Skeletal muscle tissue (tissue), 4 donors: ENCODE data around the gene BPTF. TPM values are rescaled to one million over a fixed set of nuclear protein-coding genes. Genes with fewer than 3 reads are reported as not detected.
"Not testable (repeated sequence)": the region's sequence is repeated elsewhere in the genome, so short reads cannot be mapped to it uniquely, and the experiment has no call there.

ENCODE experiments used
- H3K27ac ChIP-seq: one replicate; pipeline ENCODE4 v1.7.0; 2013; ENCODE audit warnings: mild to moderate bottlenecking, low read depth, low read length, inconsistent platforms
- H3K27me3 ChIP-seq, 3 donors: one replicate each; pipeline ENCODE4 v1.7.0; 2013; ENCODE audit warnings: low read length in 3 of 3; ENCODE audit not compliant: control insufficient read depth in 3 of 3, insufficient read depth in 3 of 3
- H3K36me3 ChIP-seq, 3 donors: one replicate each; pipeline ENCODE4 v1.7.0; 2013; ENCODE audit warnings: low read length in 3 of 3; ENCODE audit not compliant: control insufficient read depth in 3 of 3, insufficient read depth in 3 of 3
- H3K4me1 ChIP-seq, 3 donors: one replicate each; pipeline ENCODE4 v1.7.0; 2013; ENCODE audit warnings: low read length in 3 of 3, mild to moderate bottlenecking in 3 of 3; ENCODE audit not compliant: control insufficient read depth in 3 of 3, insufficient read depth in 3 of 3
- H3K4me3 ChIP-seq, 3 donors: one replicate each; pipeline ENCODE4 v1.7.0; 2013; ENCODE audit warnings: low read length in 3 of 3
- H3K9ac ChIP-seq, 3 donors: one replicate each; pipeline ENCODE4 v1.7.0; 2013; ENCODE audit warnings: low read length in 3 of 3, mild to moderate bottlenecking in 3 of 3, moderate library complexity in 2 of 3, low read depth in 1 of 3
- H3K9me3 ChIP-seq, 3 donors: one replicate each; pipeline ENCODE4 v1.7.0; 2013; ENCODE audit warnings: low read length in 3 of 3; ENCODE audit not compliant: control insufficient read depth in 3 of 3
- total RNA-seq: library from RNA; depleted of rRNA; stranded (reverse); fragments of >200 nt; gene quantifications from one replicate; pipeline ENCODE4 v1.2.3, GENCODE V29; 2014
- donor health status: Osteomylitis.

BPTF gene
- total RNA-seq, 1 donor from 2014 or later, result 61.6 TPM

DNA sequence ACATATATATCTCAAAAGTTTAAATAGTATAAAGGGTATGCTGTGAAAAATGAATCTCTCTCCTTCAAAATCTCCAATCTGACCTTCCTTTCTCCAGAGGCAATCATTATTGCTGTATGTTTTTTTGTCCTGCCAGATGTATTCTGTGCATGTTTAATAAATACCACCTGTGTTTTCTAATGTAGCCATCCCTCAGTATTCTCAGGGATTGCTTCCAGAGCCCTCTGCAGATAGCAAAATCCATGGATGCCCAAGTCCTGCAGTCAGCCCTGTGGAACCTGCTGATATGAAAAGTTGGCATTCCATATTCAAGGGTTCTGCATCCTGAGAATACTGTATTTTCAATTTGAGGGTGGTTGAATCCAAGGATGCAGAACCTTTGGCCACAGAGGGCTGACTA, 42.9 kb downstream of the BPTF start:
- no peak overlapping the region for H3K27ac ChIP-seq
- H3K27me3 ChIP-seq, result no peaks in the 10 kb centered on the region
- H3K36me3 ChIP-seq, result peaks cover 0 to 9% (median 9%) of the 10 kb centered on the region in 3 donors
- H3K9ac ChIP-seq, result no peak overlapping the region
- H3K9me3 ChIP-seq, result no peaks in the 10 kb centered on the region
- no peak overlapping the region for H3K4me3 ChIP-seq
- H3K4me1 ChIP-seq, result no peaks in the 10 kb centered on the region

DNA sequence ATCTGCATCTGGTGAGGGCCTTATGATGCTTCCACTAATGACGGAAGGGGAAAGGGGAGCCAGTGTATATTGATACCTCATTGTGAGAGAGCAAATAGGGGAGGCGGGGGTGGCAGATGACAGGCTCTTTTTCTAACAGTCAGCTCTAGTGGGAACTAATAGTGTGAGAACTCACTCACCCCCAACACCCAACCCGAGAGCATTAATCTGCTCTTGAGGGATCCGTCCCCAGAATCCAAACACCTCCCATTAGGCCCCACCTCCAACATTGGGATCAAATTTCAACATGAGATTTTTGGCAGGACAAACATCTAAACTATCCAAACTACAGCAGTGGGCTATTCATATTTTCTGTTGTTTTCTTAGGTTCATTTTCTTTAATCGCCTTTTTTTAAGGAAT, 54.4 kb downstream of the BPTF start:
- Histone ChIP-seq H3K27ac (no peak overlapping the region), H3K4me3 (no peak overlapping the region), H3K4me1 (no peaks in the 10 kb centered on the region), H3K27me3 (no peaks in the 10 kb centered on the region), H3K36me3 (peaks cover 8 to 23% (median 11%) of the 10 kb centered on the region in 3 donors), H3K9me3 (no peaks in the 10 kb centered on the region), H3K9ac (no peak overlapping the region)

DNA sequence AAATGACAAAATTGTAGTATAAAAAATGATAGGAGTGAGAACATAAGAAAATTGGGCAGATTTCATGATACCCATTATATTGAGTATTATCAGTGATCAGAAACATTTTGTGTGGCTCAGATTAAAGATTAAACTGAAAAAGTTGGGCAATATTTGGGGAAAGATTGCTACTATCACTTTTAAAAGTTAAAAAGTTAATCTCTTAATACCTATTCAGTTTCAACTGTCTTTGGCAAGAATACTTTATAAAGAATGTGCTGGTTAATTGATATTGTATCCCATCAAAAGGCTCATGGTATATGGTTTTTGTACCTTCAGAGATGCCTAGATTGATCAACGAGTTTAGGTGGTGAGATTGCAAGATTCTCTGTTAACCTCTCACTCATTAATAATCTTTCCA, 55.8 kb downstream of the BPTF start:
- H3K27ac ChIP-seq, result no peak overlapping the region
- H3K9ac ChIP-seq, result no peak overlapping the region
- no peak overlapping the region for H3K4me3 ChIP-seq
- H3K36me3 ChIP-seq, result peaks cover 4 to 16% (median 8%) of the 10 kb centered on the region in 3 donors
- no peaks in the 10 kb centered on the region for H3K9me3 ChIP-seq
- H3K27me3 ChIP-seq, result no peaks in the 10 kb centered on the region
- no peaks in the 10 kb centered on the region for H3K4me1 ChIP-seq

DNA sequence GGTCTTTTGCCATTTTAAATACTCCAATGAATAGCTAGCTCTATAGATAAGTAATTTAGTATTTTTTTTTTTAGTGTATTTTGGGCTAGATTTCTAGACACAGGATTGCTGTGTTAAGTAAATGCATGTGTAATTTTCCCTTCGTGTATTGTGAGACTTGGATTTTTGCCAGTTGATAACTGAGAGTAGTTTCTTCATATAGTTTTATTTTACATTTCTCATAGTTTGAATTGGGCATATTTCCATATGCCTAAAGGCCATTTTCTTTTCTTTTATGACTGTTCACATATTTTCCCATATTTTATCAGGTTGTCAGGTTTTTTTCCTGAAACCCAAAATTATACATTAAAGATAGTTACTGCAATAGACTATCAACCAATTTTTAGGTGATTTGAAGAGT, 59.4 kb downstream of the BPTF start:
- H3K27me3 ChIP-seq, result no peaks in the 10 kb centered on the region
- H3K4me3 ChIP-seq, result no peak overlapping the region
- H3K9ac ChIP-seq, result no peak overlapping the region
- peaks cover 7 to 22% (median 16%) of the 10 kb centered on the region in 3 donors for H3K36me3 ChIP-seq
- H3K4me1 ChIP-seq, result no peaks in the 10 kb centered on the region
- H3K9me3 ChIP-seq, result no peaks in the 10 kb centered on the region
- H3K27ac ChIP-seq, result no peak overlapping the region

DNA sequence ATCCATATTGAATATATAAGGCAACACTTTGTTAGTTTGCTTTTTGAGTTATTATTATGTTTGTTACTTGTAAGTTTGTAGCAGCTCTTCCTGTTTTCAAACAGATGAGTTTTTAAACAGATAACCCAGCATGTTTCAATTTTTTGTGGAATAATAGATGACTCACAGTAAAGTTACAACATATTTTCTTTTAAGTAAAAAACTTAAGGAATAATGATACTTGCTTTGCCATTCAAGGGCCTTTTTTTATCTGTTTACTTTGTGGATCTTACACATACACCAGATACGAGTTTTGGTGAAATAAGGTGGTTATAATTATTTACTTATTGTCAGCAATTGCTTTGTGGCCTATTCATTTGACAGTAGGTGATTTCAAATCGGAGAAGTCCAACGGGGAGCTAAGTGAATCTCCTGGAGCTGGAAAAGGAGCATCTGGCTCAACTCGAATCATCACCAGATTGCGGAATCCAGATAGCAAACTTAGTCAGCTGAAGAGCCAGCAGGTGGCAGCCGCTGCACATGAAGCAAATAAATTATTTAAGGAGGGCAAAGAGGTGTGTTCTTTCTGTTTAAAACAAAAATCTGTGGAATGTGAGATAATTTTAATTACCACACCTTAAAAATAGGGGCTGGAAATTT, 66.3 kb downstream of the BPTF start:
- H3K4me1 ChIP-seq, result no peaks in the 10 kb centered on the region
- no peak overlapping the region for H3K27ac ChIP-seq
- no peaks in the 10 kb centered on the region for H3K27me3 ChIP-seq
- H3K9ac ChIP-seq, result no peak overlapping the region
- H3K9me3 ChIP-seq, result no peaks in the 10 kb centered on the region
- H3K36me3 ChIP-seq, result peaks cover 3 to 34% (median 32%) of the 10 kb centered on the region in 3 donors
- no peak overlapping the region for H3K4me3 ChIP-seq

DNA sequence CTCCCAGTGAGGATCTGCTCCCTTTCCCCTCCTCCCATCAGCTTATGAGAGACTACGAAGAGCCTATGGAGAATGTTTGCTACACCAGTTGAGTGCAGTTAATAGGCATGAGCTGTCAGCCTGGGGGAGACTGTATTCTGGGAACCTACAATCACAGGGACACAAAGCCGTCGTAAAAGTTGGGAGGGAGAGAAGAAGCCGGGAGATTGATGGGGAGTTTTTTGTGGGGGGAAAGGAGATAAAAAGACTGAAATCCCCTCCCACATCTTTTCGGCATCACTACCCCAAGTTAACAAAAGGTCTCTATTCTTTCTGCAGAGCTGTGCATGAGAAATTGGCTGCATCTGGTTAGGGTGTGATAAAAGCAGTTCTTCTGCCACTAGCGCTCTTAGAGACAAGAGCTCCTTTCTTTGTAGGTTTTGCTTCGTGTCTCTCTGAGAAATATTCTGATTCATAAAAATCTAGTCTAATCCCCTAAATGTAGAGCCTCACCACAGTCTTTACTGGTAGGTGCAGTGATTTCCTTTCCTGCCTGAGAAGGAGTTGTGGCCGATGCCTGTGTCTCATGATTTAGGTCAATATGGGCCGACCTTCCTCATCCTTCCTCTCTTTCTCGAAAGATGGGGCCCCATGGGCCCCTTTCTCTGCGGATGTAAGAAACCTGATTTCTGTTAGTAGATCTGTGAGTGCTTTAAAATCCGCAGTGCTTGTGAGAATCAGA, 77.4 kb downstream of the BPTF start:
- no peak overlapping the region for H3K9ac ChIP-seq
- peaks cover 23 to 46% (median 36%) of the 10 kb centered on the region in 3 donors for H3K36me3 ChIP-seq
- no peaks in the 10 kb centered on the region for H3K27me3 ChIP-seq
- no peaks in the 10 kb centered on the region for H3K4me1 ChIP-seq
- no peaks in the 10 kb centered on the region for H3K9me3 ChIP-seq
- H3K4me3 ChIP-seq, result no peak overlapping the region
- no peak overlapping the region for H3K27ac ChIP-seq

DNA sequence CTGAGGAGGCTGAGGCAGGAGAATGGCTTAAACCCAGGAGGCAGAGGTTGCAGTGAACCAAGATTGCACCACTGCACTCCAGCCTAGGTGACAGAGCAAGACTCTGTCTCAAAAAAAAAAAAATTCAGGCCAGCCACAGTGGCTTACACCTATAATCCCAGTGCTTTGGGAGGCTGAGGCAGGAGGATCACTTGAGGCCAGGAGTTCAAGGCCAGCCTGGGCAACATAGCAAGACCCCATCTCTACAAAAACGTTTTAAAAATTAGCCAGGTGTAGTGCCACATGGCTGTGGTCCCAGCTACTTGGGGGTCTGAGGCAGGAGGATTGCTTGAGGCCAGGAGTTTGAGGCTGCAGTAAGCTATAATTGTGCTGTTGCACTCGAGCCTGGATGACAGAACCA, 80.0 kb downstream of the BPTF start:
- not testable (repeated sequence) for H3K9me3 ChIP-seq, H3K9ac ChIP-seq, H3K27ac ChIP-seq, H3K4me3 ChIP-seq, H3K27me3 ChIP-seq, H3K4me1 ChIP-seq
- peaks cover 19 to 46% (median 42%) of the 10 kb centered on the region in 3 donors for H3K36me3 ChIP-seq

DNA sequence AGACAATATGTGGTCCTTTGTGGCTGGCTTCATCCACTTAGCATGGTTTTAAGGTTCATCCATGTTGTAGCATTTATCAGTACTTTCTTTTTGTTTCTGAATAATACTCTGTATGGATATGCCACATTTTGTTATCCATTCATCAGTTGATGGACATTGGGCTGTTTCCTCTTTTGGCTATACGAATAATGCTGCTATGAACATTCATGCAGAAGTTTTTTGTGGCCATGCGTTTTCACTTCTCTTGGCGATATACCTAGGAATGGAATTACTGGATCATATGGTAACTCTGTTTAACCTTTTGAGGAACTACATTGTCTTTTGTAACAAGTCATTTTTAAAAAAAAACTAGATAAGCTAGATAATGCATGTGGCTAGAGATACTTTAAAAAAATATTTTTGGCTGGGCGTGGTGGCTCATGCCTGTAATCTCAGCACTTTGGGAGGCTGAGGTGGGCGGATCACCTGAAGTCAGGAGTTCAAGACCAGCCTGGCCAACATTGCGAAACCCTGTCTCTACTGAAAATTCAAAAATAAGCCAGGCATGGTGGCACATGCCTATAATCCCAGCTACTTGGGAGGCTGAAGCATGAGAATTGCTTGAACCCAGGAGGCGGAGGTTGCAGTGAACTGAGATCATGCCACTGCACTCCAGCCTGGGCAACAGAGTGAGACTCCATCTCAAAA, 85.0 kb downstream of the BPTF start:
- not testable (repeated sequence) for H3K9ac ChIP-seq, H3K27ac ChIP-seq, H3K9me3 ChIP-seq, H3K4me1 ChIP-seq, H3K4me3 ChIP-seq, H3K27me3 ChIP-seq
- peaks cover 8 to 42% (median 42%) of the 10 kb centered on the region in 3 donors for H3K36me3 ChIP-seq

DNA sequence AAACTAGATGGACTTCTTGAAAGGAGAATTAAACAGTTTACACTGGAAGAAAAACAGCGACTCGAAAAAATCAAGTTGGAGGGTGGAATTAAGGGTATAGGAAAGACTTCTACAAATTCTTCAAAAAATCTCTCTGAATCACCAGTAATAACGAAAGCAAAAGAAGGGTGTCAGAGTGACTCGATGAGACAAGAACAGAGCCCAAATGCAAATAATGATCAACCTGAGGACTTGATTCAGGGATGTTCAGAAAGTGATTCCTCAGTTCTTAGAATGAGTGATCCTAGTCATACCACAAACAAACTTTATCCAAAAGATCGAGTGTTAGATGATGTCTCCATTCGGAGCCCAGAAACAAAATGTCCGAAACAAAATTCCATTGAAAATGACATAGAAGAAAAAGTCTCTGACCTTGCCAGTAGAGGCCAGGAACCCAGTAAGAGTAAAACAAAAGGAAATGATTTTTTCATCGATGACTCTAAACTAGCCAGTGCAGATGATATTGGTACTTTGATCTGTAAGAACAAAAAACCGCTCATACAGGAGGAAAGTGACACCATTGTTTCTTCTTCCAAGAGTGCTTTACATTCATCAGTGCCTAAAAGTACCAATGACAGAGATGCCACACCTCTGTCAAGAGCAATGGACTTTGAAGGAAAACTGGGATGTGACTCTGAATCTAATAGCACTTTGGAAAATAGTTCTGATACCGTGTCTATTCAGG, 85.9 kb downstream of the BPTF start:
- H3K36me3 ChIP-seq, result peaks cover 6 to 42% (median 42%) of the 10 kb centered on the region in 3 donors

More for the DNA sequence above, 85.9 kb downstream of the BPTF start:
- no peaks in the 10 kb centered on the region for H3K27me3 ChIP-seq
- no peak overlapping the region for H3K27ac ChIP-seq
- no peaks in the 10 kb centered on the region for H3K9me3 ChIP-seq
- H3K9ac ChIP-seq, result no peak overlapping the region
- H3K4me1 ChIP-seq, result no peaks in the 10 kb centered on the region
- H3K4me3 ChIP-seq, result no peak overlapping the region
